Stimulated activated CD4-positive, alpha-beta T cell treated with anti-CD3 and anti-CD28 coated beads, Interleukin-4, amount 100 ng/mL, for 24 hours (primary cell): ENCODE data around the gene ARMC2.

ENCODE experiments used
- DNase-seq: peaks from one replicate; pipeline ENCODE4 v3.0.0-alpha.2; 2020

Gene ARMC2

GRCh38 chr6:108996208-108996607 is 148.0 kb downstream of the ARMC2 start:
- DNase-seq = no peak

DNA sequence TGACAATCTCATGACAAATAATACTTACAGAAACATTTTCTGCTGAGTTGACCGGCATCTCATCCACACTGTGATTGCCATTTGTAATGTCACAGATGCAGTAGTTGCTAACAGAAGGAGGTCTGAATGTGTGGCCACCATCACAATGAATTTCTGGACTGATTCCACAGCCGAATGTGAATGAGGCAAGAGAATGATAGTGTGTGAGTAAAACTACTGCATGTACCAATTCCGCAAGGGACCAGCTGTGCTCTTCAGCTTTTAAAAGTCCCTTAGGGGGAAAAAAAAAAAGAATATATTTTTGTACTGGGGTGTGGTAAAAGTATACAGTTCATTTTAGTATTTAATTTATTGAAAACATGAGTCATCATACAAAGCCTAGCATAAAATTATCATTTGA is 150.3 kb downstream of the ARMC2 start:
- no peak for DNase-seq

DNA sequence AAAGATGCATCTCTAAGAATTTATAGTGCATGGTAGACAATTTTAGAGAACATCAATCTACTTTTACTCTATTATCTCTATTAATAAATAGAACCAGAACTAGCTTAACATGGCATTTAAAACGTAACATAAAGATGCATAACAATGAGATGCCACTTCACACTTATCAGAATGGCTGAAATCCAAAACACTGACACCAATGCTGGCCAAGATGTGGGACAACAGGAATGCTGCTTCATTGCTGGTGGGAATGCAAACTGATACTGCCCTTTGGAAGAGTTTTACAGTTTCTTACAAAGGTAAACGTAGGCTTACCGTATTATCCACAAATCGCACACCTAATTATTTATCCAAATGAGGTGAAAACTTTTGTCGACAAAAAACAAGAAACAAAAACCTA is 151.2 kb downstream of the ARMC2 start:
- DNase-seq = no peak

GRCh38 chr6:109000289-109000688 is 152.1 kb downstream of the ARMC2 start:
- no peak for DNase-seq

DNA sequence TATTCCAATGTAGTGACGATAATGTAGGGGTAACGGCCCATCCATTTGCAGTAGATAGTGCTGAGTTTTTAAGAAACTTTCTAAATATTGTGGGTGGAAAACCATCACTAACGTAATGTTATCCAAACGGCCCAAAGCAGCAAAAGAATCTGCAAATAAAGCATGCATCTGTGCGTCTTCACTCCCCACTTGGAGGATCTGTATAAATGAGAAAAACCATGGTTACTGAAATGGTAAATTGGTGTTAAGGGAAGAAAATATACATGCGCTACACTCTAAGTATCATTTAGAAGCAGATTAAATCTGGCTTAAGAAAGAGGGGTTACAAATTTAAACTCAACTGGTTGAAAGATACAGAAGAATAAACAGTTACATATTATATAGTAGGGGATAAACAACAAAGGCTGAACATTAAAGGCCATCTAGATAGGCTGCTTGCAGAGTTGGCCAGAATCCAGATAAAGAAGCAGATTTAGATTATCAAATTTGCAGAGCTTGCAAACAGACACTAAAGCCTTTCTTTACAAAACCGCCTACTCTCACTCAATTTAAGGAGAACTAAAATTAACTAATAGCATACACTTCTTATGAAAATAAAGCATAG is 153.2 kb downstream of the ARMC2 start:
- DNase-seq = no peak

DNA sequence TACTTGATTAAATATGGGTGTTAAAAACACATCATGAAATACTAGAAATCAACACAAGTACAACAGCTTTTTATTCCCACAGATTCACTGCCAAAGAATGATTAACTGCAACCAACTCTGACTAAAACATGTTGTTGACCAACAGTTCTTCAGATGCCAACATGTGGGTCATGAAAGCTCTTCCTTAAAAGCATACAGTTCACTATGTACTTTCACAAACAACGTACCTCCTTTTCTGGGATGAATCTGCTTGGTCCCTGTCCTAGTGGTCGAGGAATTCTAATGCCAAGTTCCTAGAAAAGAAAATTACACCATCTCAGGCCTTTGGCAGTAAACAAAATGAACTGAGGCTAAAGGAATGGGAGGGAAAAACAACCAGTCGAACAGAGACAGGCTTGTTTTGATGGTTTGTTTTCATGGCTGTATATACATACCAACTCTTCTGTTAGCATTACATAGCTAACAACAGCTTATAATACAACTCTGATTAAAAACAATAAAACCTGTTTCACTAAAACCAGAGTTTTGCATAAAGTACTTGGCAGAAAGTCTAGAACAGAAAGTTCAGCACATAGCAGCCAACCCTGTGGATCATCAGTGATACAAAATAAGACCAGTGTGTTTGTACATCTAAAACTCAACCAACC is 154.0 kb downstream of the ARMC2 start:
- DNase-seq = no peak

GRCh38 chr6:109002882-109003281 is 154.7 kb downstream of the ARMC2 start:
- DNase-seq = no peak

GRCh38 chr6:109006818-109007217 is 158.6 kb downstream of the ARMC2 start:
- DNase-seq = no peak

DNA sequence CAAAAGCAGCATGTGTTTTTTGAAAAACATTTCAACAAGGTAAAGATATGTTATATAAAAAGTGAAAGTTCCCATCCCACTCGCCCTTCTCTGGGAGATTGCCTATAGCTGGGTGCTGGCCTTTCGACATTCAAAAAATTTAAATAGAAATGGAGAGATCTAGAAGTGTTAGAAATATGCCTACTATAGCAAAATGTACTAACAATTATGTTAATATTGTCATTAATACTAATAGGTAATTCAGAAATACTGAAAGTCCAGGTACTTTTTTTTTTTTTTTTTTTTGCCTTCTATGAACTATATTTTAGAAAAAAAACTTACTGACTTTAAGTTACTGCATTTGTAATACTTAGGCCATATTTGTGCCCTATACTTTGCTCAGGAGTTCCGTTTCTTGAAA is 159.3 kb downstream of the ARMC2 start:
- no peak for DNase-seq

- no peak for DNase-seq
Observed at GRCh38 chr6:109008054-109008453, 159.8 kb downstream of the ARMC2 start.

- DNase-seq = peak; percentile 25
Observed at GRCh38 chr6:109008537-109009235, 160.5 kb downstream of the ARMC2 start.

DNA sequence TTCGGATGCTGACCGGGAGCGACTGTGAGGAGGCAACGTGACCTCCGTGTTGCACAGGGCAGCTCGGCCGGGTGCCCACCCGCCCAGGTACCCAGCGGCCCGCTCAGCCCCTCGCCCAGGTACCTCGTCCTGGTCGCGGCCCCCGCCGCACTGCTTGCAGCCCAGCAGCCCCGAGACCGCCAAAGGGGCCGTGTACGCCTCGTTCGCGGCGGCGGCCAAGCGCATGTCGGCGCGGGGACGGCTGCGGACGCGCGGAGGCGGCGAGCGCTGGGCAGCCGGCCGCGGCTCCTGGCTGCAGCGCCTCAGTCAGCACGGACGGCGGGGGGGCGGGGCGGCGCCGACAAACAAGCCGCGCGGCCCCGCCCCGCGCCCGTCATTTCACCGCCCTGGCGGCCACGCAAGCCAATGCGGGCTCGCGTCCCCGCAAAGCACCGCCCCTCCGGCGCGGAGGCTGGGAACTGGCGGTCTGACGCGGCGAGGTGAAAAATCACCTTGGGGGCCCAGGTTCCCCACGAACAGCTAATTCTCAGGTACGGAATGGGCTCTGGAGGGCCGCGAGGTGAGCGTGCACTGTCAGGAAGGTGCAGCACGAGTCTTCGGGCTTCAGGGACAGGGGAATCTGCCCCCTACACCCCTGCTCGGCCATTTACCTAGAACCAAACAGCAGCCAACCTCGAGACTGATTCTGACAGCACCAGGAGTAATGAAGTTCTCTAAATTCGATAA is 161.2 kb downstream of the ARMC2 start:
- DNase-seq = peak; percentile 92

- DNase-seq = no peak
Observed at GRCh38 chr6:109009962-109010704, 161.9 kb downstream of the ARMC2 start.

DNA sequence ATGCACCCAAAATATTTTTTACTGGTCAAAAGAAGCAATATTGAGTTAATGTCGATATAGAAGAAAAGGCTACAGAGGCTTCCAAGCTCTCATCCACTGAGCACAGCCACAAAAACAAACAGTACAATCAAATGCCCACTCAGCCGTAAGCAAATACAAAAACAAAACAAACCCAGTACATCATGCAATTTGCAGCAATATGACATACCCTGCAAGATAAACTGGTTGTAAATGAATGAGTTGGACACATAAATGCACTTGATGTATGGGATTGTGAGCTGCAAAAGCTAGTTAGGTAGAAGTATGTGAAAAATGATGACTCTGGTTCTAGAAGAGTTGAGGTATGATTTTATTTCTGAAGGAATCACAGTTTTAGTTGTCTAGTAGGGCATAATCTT is 162.5 kb downstream of the ARMC2 start:
- DNase-seq = no peak

- DNase-seq = no peak
Observed at GRCh38 chr6:109013656-109014305, 165.6 kb downstream of the ARMC2 start.

DNA sequence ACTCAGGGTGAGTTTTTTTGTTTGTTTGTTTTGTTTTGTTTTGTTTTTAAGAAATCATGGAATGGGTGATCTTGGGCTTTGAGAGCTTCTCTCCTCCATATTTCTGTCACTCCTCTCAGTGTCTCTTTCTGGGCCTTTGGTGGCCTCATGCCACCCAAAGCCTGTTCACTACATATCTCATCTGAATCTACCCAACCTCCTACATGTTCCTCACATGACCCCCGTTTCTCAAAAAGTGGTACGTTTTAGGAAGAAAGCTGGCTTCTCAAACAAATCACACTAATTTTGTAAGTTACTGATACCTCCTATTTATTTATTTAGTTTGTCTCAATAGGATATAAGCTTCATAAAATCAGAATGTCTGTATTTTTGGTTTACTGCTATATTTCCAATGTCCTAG is 166.4 kb downstream of the ARMC2 start:
- DNase-seq = no peak

- no peak for DNase-seq
Observed at GRCh38 chr6:109015176-109015575, 167.0 kb downstream of the ARMC2 start.

- no peak for DNase-seq
Observed at GRCh38 chr6:109019911-109020310, 171.7 kb downstream of the ARMC2 start.

DNA sequence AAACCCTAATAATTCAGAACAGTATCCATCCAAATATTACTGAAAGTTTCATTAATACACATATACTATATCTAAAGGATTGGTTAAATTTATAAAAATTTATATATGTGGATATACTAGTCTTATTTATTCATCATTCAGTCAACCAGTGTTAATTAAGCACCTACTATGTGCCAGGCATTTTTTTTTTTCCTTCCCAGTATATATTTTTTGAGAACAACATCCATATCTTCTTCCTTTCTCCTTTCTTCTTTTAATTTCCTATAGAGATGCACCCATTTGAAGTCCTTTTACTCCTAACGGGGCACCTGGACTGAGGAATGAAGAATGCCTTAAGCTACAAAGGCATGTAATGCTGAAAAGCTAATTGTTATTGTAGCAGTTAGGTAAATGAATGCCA is 173.6 kb downstream of the ARMC2 start:
- DNase-seq = no peak

- no peak for DNase-seq
Observed at GRCh38 chr6:109023356-109023925, 175.2 kb downstream of the ARMC2 start.
